Neuronal stem cell (in vitro differentiated cells): Measurements from ENCODE around the gene KMT5C.

ENCODE experiments used
- DNase-seq: peaks from one replicate; pipeline ENCODE4 v3.0.0-alpha.2; 2013; ENCODE audit warnings: low spot score
- H2AFZ ChIP-seq: one replicate; pipeline ENCODE4 v1.6.1; 2013; ENCODE audit warnings: mild to moderate bottlenecking, low read length, inconsistent platforms
- H2AK5ac ChIP-seq: 2 replicates; pipeline ENCODE4 v1.6.1; 2013; ENCODE audit warnings: low read depth, mild to moderate bottlenecking, inconsistent platforms, low read length, moderate library complexity, mixed read lengths
- H2BK120ac ChIP-seq: 2 replicates; pipeline ENCODE4 v1.6.1; 2013; ENCODE audit warnings: low read depth, mild to moderate bottlenecking, inconsistent platforms, low read length, moderate library complexity, mixed read lengths
- H2BK12ac ChIP-seq: one replicate; pipeline ENCODE4 v1.6.1; 2013; ENCODE audit warnings: low read length, inconsistent platforms
- H2BK15ac ChIP-seq: 2 replicates; pipeline ENCODE4 v1.6.1; 2013; ENCODE audit warnings: mild to moderate bottlenecking, low read length, inconsistent platforms, mixed read lengths
- H2BK5ac ChIP-seq: one replicate; pipeline ENCODE4 v1.6.1; 2013; ENCODE audit warnings: inconsistent platforms, mild to moderate bottlenecking, low read length, moderate library complexity
- H3K14ac ChIP-seq: one replicate; pipeline ENCODE4 v1.6.1; 2013; ENCODE audit warnings: low read length, inconsistent platforms
- H3K18ac ChIP-seq: 2 replicates; pipeline ENCODE4 v1.6.1; 2013; ENCODE audit warnings: low read length, inconsistent platforms
- H3K23ac ChIP-seq: 2 replicates; pipeline ENCODE4 v1.6.1; 2013; ENCODE audit warnings: low read depth, mild to moderate bottlenecking, mixed read lengths, low read length, inconsistent platforms; ENCODE audit not compliant: poor library complexity
- H3K27ac ChIP-seq: replicated peaks from 3 replicates; pipeline ENCODE4 v1.5.1; 2013; ENCODE audit warnings: low read length, inconsistent platforms
- H3K27me3 ChIP-seq, 3 experiments: 2 replicates each; pipeline ENCODE4 v1.6.1; 2013; ENCODE audit warnings: low read length in 3 of 3, mild to moderate bottlenecking in 2 of 3, inconsistent platforms in 1 of 3, low read depth in 1 of 3, mixed read lengths in 1 of 3, moderate library complexity in 1 of 3; ENCODE audit not compliant: control insufficient read depth in 3 of 3, insufficient read depth in 3 of 3
- H3K36me3 ChIP-seq, 2 donors: replicated peaks in 1 of 2; 2 replicates each; pipeline ENCODE4 v1.6.1; 2013; ENCODE audit warnings: low read length in 2 of 2; ENCODE audit not compliant: control insufficient read depth in 2 of 2, insufficient read depth in 2 of 2
- H3K4ac ChIP-seq: 2 replicates; pipeline ENCODE4 v1.6.1; 2013; ENCODE audit warnings: inconsistent platforms, mild to moderate bottlenecking, low read length, moderate library complexity
- H3K4me1 ChIP-seq, 2 donors: 1 replicate in 1 of 2; 2 replicates in 1 of 2; pipeline ENCODE4 v1.6.1; 2013; ENCODE audit warnings: low read length in 2 of 2, low read depth in 1 of 2; ENCODE audit not compliant: control insufficient read depth in 2 of 2, insufficient read depth in 1 of 2
- H3K4me2 ChIP-seq: one replicate; pipeline ENCODE4 v1.6.1; 2013; ENCODE audit warnings: mild to moderate bottlenecking, low read length, inconsistent platforms; ENCODE audit not compliant: insufficient read depth, poor library complexity, severe bottlenecking
- H3K4me3 ChIP-seq, 2 donors: 2 replicates each; pipeline ENCODE4 v1.5.1; 2013; ENCODE audit warnings: low read length in 2 of 2, mild to moderate bottlenecking in 2 of 2, inconsistent platforms in 1 of 2, moderate library complexity in 1 of 2
- H3K79me1 ChIP-seq: one replicate; pipeline ENCODE4 v1.6.1; 2013; ENCODE audit warnings: low read depth, mild to moderate bottlenecking, inconsistent platforms, low read length, moderate library complexity
- H3K9ac ChIP-seq: one replicate; pipeline ENCODE4 v1.6.1; 2013; ENCODE audit warnings: mild to moderate bottlenecking, low read depth, low read length, inconsistent platforms; ENCODE audit not compliant: poor library complexity
- H3K9me3 ChIP-seq, 2 donors: replicated peaks in 1 of 2; 2 replicates each; pipeline versions ENCODE3 to v1.6.1; 2013; ENCODE audit warnings: low read length in 2 of 2, mild to moderate bottlenecking in 2 of 2, inconsistent platforms in 1 of 2, low read depth in 1 of 2, mixed read lengths in 1 of 2, moderate library complexity in 1 of 2; ENCODE audit not compliant: control insufficient read depth in 2 of 2, insufficient read depth in 1 of 2
- H4K8ac ChIP-seq: one replicate; pipeline ENCODE4 v1.6.1; 2013; ENCODE audit warnings: low read depth, mild to moderate bottlenecking, inconsistent platforms, low read length, moderate library complexity
- H4K91ac ChIP-seq: one replicate; pipeline ENCODE4 v1.6.1; 2013; ENCODE audit warnings: low read length, low read depth, mild to moderate bottlenecking, inconsistent platforms; ENCODE audit not compliant: poor library complexity
- WGBS, 2 donors: extraction: QIAGEN DNeasy Blood & Tissue Kit; methylation state at CpG; one replicate each; pipeline ENCODE4 v1.1.7; 2013; ENCODE audit warnings: missing lambda C conversion rate in 2 of 2, mixed read lengths in 1 of 2; ENCODE audit not compliant: insufficient read length in 2 of 2, insufficient replicate concordance in 1 of 2; ENCODE audit errors: extremely low coverage in 2 of 2; 5-methylcytosine and 5-hydroxymethylcytosine counted together

KMT5C gene

DNA sequence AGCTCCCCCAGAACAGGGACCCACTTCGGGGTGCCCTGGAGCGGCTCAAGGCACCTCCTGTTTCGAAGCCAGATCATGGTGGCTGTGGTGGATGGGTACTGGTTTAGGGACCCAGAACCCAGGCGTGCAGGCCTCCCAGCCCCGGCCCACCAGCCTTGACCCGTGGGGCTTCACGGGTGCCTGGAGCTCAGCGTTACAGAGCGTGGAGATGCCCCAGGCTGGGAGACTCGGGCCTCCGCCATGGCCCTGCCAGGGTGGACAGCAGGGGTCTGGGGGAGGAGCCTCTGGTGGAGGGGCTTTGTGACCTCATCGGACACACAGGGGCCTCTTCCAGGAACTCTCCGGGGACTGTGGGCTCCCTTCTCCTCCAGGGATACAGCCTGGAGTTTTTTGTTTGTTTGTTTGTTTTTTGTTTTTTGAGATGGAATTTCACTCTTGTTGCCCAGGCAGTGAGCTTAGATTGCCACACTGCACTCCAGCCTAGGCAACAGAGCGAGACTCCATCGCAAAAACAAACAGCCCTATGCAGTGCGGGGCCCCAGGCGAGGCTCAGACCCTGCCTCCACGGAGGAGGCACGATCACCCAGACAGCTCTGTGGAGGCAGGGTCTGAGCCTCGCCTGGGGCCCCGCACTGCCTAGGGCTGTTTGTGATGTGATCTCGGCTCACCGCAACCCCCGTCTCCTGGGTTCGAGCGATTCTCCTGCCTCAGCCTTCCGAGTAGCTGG is 23.5 kb downstream of the KMT5C start, which contains the start of gene GARIN5B:
Gene GARIN5B (minus strand): TSS at position 271 of the 727 bp plus-strand sequence. CDS start 194 bp downstream, at position 77.
- H3K9ac ChIP-seq: peak within 1 kb of the TSS; percentile 44
- peaks cover 7 to 11% of the 10 kb centered on the region in 2 donors for H3K4me1 ChIP-seq
- H2BK5ac ChIP-seq: peak within 1 kb of the TSS; percentile 5
- H3K27ac ChIP-seq: no peak within 1 kb of the TSS
- no peak within 1 kb of the TSS for H3K4me3 ChIP-seq
- WGBS, 2 donors: no CpG with 5 or more reads among the region's 27 CpGs
- peak within 1 kb of the TSS; percentile 7 for H4K8ac ChIP-seq
- H3K27me3 ChIP-seq: peaks cover 0 to 7% (median 1%) of the 10 kb centered on the region in 3 experiments
- peak within 1 kb of the TSS; percentile 25 for H3K14ac ChIP-seq
- DNase-seq: no peak
- H3K4ac ChIP-seq: peak within 1 kb of the TSS; percentile 38
- peak within 1 kb of the TSS; percentile 90 for H2AK5ac ChIP-seq
- peak within 1 kb of the TSS; percentile 35 for H3K23ac ChIP-seq
- H4K91ac ChIP-seq: no peak within 1 kb of the TSS
- H3K36me3 ChIP-seq: no peaks in the 10 kb centered on the region
- H2AFZ ChIP-seq: peak within 1 kb of the TSS; percentile 80
- H3K4me2 ChIP-seq: no peak within 1 kb of the TSS
- peak within 1 kb of the TSS; percentile 91 for H2BK120ac ChIP-seq
- peak within 1 kb of the TSS; percentile 95 for H2BK12ac ChIP-seq
- no peaks in the 10 kb centered on the region for H3K79me1 ChIP-seq
- H2BK15ac ChIP-seq: peak within 1 kb of the TSS; percentile 100
- H3K9me3 ChIP-seq: no peaks in the 10 kb centered on the region
- H3K18ac ChIP-seq: peak within 1 kb of the TSS; percentile 97

GRCh38 chr19:55365245-55365644 is 25.6 kb downstream of the KMT5C start:
- Histone ChIP-seq H3K4me2 (no peak overlapping the region), H3K23ac (no peak overlapping the region), H2AK5ac (peak overlapping the region; percentile 75), H2BK12ac (no peak overlapping the region), H4K91ac (no peak overlapping the region), H3K14ac (no peak overlapping the region), H3K27me3 (peaks cover 0 to 20% (median 12%) of the 10 kb centered on the region in 3 experiments), H3K18ac (peak overlapping the region; percentile 28), H4K8ac (no peak overlapping the region), H2BK120ac (no peak overlapping the region), H2AFZ (no peak overlapping the region), H3K4ac (no peak overlapping the region), H3K9ac (no peak overlapping the region), H3K9me3 (no peaks in the 10 kb centered on the region), H3K36me3 (no peaks in the 10 kb centered on the region), H2BK5ac (no peak overlapping the region), H2BK15ac (no peak overlapping the region), H3K4me3 (no peak overlapping the region), H3K4me1 (peaks cover 9 to 11% of the 10 kb centered on the region in 2 donors), H3K79me1 (no peaks in the 10 kb centered on the region), H3K27ac (no peak overlapping the region)
- no CpG with 5 or more reads among the region's 8 CpGs for WGBS, 2 donors
- no peak for DNase-seq

DNA sequence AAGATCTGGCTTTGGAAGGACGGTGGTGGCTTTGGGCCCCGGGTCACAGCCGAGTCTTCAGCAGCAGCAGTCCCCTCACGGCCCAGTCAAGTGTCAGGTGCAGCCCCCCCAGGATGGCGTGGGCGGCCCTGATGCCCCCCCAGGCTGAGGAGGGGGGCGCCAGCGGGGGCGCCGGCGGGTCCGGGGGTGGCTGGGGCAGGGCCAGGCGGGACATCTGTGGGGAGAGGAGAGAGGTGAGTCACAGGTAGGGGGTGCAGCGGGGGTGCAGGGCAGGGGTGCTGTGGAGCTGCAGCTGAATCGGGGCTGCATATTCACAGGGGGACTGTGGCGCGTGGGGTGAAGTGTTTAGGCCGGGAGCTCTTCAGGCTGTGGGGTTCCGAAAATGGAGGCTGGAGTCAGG is 26.3 kb downstream of the KMT5C start:
- Histone ChIP-seq H3K18ac (no peak overlapping the region), H3K27ac (no peak overlapping the region), H3K4me2 (no peak overlapping the region), H3K79me1 (no peaks in the 10 kb centered on the region), H3K9ac (no peak overlapping the region), H3K36me3 (no peaks in the 10 kb centered on the region), H3K4me3 (no peak overlapping the region), H3K4ac (no peak overlapping the region), H2BK120ac (no peak overlapping the region), H2AK5ac (peak overlapping the region; percentile 88), H2BK12ac (no peak overlapping the region), H2AFZ (no peak overlapping the region), H3K14ac (no peak overlapping the region), H4K8ac (no peak overlapping the region), H3K4me1 (peaks cover 13 to 17% of the 10 kb centered on the region in 2 donors), H3K23ac (peak overlapping the region; percentile 3), H2BK5ac (no peak overlapping the region), H2BK15ac (peak overlapping the region; percentile 78), H4K91ac (no peak overlapping the region), H3K27me3 (peaks cover 3 to 26% (median 17%) of the 10 kb centered on the region in 3 experiments), H3K9me3 (no peaks in the 10 kb centered on the region)
- WGBS, 2 donors: no CpG with 5 or more reads among the region's 19 CpGs
- no peak for DNase-seq

- H2BK5ac ChIP-seq: no peak overlapping the region
- no peak overlapping the region for H3K4me3 ChIP-seq
- no peak overlapping the region for H3K18ac ChIP-seq
- H3K4me2 ChIP-seq: no peak overlapping the region
- no peak overlapping the region for H3K14ac ChIP-seq
- no peak overlapping the region for H3K23ac ChIP-seq
- no peak overlapping the region for H3K4ac ChIP-seq
- H2AFZ ChIP-seq: no peak overlapping the region
- H3K27ac ChIP-seq: no peak overlapping the region
- no peaks in the 10 kb centered on the region for H3K9me3 ChIP-seq
- H2AK5ac ChIP-seq: peak overlapping the region; percentile 96
- DNase-seq: no peak
- no peak overlapping the region for H2BK15ac ChIP-seq
- no peak overlapping the region for H4K91ac ChIP-seq
- no peak overlapping the region for H2BK120ac ChIP-seq
- H3K9ac ChIP-seq: no peak overlapping the region
- H2BK12ac ChIP-seq: no peak overlapping the region
- WGBS, 2 donors: no CpG with 5 or more reads among the region's 3 CpGs
- no peak overlapping the region for H4K8ac ChIP-seq
- H3K27me3 ChIP-seq: peaks cover 6 to 30% (median 21%) of the 10 kb centered on the region in 3 experiments
- H3K79me1 ChIP-seq: no peaks in the 10 kb centered on the region
- peaks cover 13 to 18% of the 10 kb centered on the region in 2 donors for H3K4me1 ChIP-seq
- H3K36me3 ChIP-seq: no peaks in the 10 kb centered on the region
Measured at GRCh38 chr19:55366790-55367189, 27.1 kb downstream of the KMT5C start.
